Measurements from ENCODE around the gene ENKUR.

DNA sequence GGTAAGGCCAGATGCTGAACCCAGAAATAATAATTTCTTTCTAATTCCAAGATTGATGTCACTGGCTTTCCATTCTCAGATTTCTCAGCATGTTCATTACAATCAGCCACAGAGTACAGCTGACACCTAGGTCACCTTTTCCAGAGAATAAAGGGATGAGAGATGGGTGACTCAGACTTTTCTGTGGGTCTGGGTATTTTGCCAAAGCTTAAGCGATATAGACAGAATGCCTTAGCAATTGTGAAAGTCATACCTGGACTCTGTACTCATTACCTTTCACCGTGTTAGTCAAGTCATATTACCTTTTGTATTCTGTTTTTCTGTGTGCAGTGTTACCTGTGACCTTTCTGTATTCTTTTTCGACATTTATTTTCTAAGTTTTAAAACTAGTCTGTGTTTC lies 53.0 kb downstream of the ENKUR start:
- no peak for TF ChIP-seq EZH2 (IDR thresholded peaks at IDR 0.05; ENCODE audit: borderline replicate concordance, low read depth, low read length, poor library complexity, severe bottlenecking)
- TF ChIP-seq, protein P1, sequence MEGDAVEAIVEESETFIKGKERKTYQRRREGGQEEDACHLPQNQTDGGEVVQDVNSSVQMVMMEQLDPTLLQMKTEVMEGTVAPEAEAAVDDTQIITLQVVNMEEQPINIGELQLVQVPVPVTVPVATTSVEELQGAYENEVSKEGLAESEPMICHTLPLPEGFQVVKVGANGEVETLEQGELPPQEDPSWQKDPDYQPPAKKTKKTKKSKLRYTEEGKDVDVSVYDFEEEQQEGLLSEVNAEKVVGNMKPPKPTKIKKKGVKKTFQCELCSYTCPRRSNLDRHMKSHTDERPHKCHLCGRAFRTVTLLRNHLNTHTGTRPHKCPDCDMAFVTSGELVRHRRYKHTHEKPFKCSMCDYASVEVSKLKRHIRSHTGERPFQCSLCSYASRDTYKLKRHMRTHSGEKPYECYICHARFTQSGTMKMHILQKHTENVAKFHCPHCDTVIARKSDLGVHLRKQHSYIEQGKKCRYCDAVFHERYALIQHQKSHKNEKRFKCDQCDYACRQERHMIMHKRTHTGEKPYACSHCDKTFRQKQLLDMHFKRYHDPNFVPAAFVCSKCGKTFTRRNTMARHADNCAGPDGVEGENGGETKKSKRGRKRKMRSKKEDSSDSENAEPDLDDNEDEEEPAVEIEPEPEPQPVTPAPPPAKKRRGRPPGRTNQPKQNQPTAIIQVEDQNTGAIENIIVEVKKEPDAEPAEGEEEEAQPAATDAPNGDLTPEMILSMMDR (conservative IDR thresholded peaks at IDR 0.05; ENCODE audit: low read depth, low read length), result no peak

Data from A673 (cell line).